H9 (cell line): ENCODE data around the gene HTR5A. TPM values are rescaled to one million over a fixed set of nuclear protein-coding genes. Genes with fewer than 3 reads are reported as not detected.

ENCODE experiments used
- DNase-seq: peaks from one replicate; pipeline ENCODE4 v3.0.0-alpha.2; 2017
- H2AFZ ChIP-seq: one replicate; pipeline ENCODE4 v1.6.1; 2013; ENCODE audit warnings: mild to moderate bottlenecking, low read length, control low read depth, moderate library complexity
- H2AK5ac ChIP-seq: 2 replicates; pipeline ENCODE4 v1.6.1; 2013; ENCODE audit warnings: low read length, control low read depth, mixed read lengths; ENCODE audit not compliant: insufficient read length
- H2BK120ac ChIP-seq: one replicate; pipeline ENCODE4 v1.6.1; 2013; ENCODE audit warnings: low read depth, mild to moderate bottlenecking, low read length, control low read depth, inconsistent platforms; ENCODE audit not compliant: poor library complexity, severe bottlenecking
- H2BK12ac ChIP-seq: 2 replicates; pipeline ENCODE4 v1.6.1; 2013; ENCODE audit warnings: low read length, control low read depth, mixed read lengths, low read depth; ENCODE audit not compliant: insufficient read length
- H2BK15ac ChIP-seq: 2 replicates; pipeline ENCODE4 v1.6.1; 2013; ENCODE audit warnings: low read depth, low read length, control low read depth
- H2BK20ac ChIP-seq: one replicate; pipeline ENCODE4 v1.6.1; 2013; ENCODE audit warnings: low read depth, mild to moderate bottlenecking, low read length, control low read depth, inconsistent platforms; ENCODE audit not compliant: poor library complexity, severe bottlenecking
- H2BK5ac ChIP-seq: 2 replicates; pipeline ENCODE4 v1.6.1; 2013; ENCODE audit warnings: low read length, control low read depth, mixed read lengths; ENCODE audit not compliant: insufficient read length
- H3K14ac ChIP-seq: 2 replicates; pipeline ENCODE4 v1.6.1; 2013; ENCODE audit warnings: low read length, control low read depth; ENCODE audit not compliant: insufficient read depth
- H3K18ac ChIP-seq: 2 replicates; pipeline ENCODE4 v1.6.1; 2013; ENCODE audit warnings: low read depth, mild to moderate bottlenecking, mixed read lengths, low read length, control low read depth; ENCODE audit not compliant: insufficient read length
- H3K23ac ChIP-seq: 2 replicates; pipeline ENCODE4 v1.6.1; 2013; ENCODE audit warnings: low read length, control low read depth, mixed read lengths, low read depth; ENCODE audit not compliant: insufficient read length
- H3K23me2 ChIP-seq: 2 replicates; pipeline ENCODE4 v1.6.1; 2013; ENCODE audit warnings: low read depth, mild to moderate bottlenecking, mixed read lengths, low read length, control low read depth; ENCODE audit not compliant: insufficient read length, poor library complexity, severe bottlenecking
- H3K27ac ChIP-seq: 2 replicates; pipeline ENCODE4 v1.5.1; 2013; ENCODE audit warnings: low read length, control low read depth, mixed read lengths, low read depth; ENCODE audit not compliant: insufficient read length
- H3K27me3 ChIP-seq: 2 replicates; pipeline ENCODE4 v1.6.1; 2013; ENCODE audit warnings: low read length, control low read depth, inconsistent platforms; ENCODE audit not compliant: insufficient read depth
- H3K4ac ChIP-seq: 2 replicates; pipeline ENCODE4 v1.6.1; 2013; ENCODE audit warnings: low read depth, mild to moderate bottlenecking, control low read depth, inconsistent platforms, low read length, moderate library complexity
- H3K4me1 ChIP-seq: 2 replicates; pipeline ENCODE4 v1.6.1; 2013; ENCODE audit warnings: low read length, control low read depth, inconsistent platforms; ENCODE audit not compliant: insufficient read depth
- H3K4me2 ChIP-seq: 2 replicates; pipeline ENCODE4 v1.6.1; 2013; ENCODE audit warnings: low read length, control low read depth, mixed read lengths; ENCODE audit not compliant: insufficient read length, insufficient read depth
- H3K56ac ChIP-seq: 2 replicates; pipeline ENCODE4 v1.6.1; 2013; ENCODE audit warnings: low read depth, mild to moderate bottlenecking, mixed read lengths, low read length, control low read depth; ENCODE audit not compliant: insufficient read length
- H3K79me1 ChIP-seq: 2 replicates; pipeline ENCODE4 v1.6.1; 2013; ENCODE audit warnings: low read depth, mild to moderate bottlenecking, moderate library complexity, low read length, control low read depth, inconsistent platforms; ENCODE audit not compliant: insufficient read depth, poor library complexity, severe bottlenecking
- H3K79me2 ChIP-seq: 2 replicates; pipeline ENCODE4 v1.6.1; 2013; ENCODE audit warnings: low read length, control low read depth, inconsistent platforms; ENCODE audit not compliant: insufficient read depth
- H3K9ac ChIP-seq: 2 replicates; pipeline ENCODE4 v1.6.1; 2013; ENCODE audit warnings: low read length, control low read depth, mixed read lengths; ENCODE audit not compliant: insufficient read length; ENCODE audit errors: extremely low read depth
- H3K9me3 ChIP-seq: one replicate; pipeline ENCODE4 v1.6.1; 2013; ENCODE audit warnings: low read depth, low read length, inconsistent platforms; ENCODE audit not compliant: control insufficient read depth
- H3T11ph ChIP-seq: one replicate; pipeline ENCODE4 v1.6.1; 2013; ENCODE audit warnings: mild to moderate bottlenecking, low read length, control low read depth, inconsistent platforms
- H4K20me1 ChIP-seq: one replicate; pipeline ENCODE4 v1.6.1; 2013; ENCODE audit not compliant: control insufficient read depth, insufficient read length, insufficient read depth
- H4K5ac ChIP-seq: 2 replicates; pipeline ENCODE4 v1.6.1; 2013; ENCODE audit warnings: low read depth, mild to moderate bottlenecking, mixed read lengths, low read length, control low read depth; ENCODE audit not compliant: insufficient read length
- H4K8ac ChIP-seq: replicated peaks from 2 replicates; pipeline ENCODE4 v1.6.1; 2013; ENCODE audit warnings: low read length, control low read depth, mixed read lengths, low read depth; ENCODE audit not compliant: insufficient read length
- H4K91ac ChIP-seq: 2 replicates; pipeline ENCODE4 v1.6.1; 2013; ENCODE audit warnings: low read depth, mild to moderate bottlenecking, moderate library complexity, mixed read lengths, low read length, control low read depth; ENCODE audit not compliant: insufficient read length
- H3K27ac Mint-ChIP-seq, 3 experiments: 2 replicates in 2 of 3; 3 replicates in 1 of 3; pipeline ENCODE4 v1.8.0; 2020 to 2021; ENCODE audit warnings: mixed read lengths in 3 of 3, mild to moderate bottlenecking in 1 of 3, moderate library complexity in 1 of 3
- H3K27me3 Mint-ChIP-seq: 2 replicates; pipeline ENCODE4 v1.8.0; 2021; ENCODE audit warnings: low read depth, mild to moderate bottlenecking, moderate library complexity, mixed read lengths
- H3K36me3 Mint-ChIP-seq, 3 experiments: 2 replicates in 2 of 3; 3 replicates in 1 of 3; pipeline ENCODE4 v1.8.0; 2020 to 2021; ENCODE audit warnings: low read depth in 3 of 3, mixed read lengths in 3 of 3; ENCODE audit not compliant: insufficient read depth in 1 of 3
- H3K4me1 Mint-ChIP-seq, 2 experiments: 2 replicates each; pipeline ENCODE4 v1.8.0; 2020; ENCODE audit warnings: mixed read lengths in 2 of 2
- H3K4me3 Mint-ChIP-seq, 2 experiments: 2 replicates in 1 of 2; 3 replicates in 1 of 2; pipeline ENCODE4 v1.8.0; 2020 to 2021; ENCODE audit warnings: mild to moderate bottlenecking in 2 of 2, mixed read lengths in 2 of 2, moderate library complexity in 1 of 2
- H3K9me3 Mint-ChIP-seq, 2 experiments: 2 replicates in 1 of 2; 3 replicates in 1 of 2; pipeline ENCODE4 v1.8.0; 2020; ENCODE audit warnings: mild to moderate bottlenecking in 2 of 2, mixed read lengths in 2 of 2, moderate library complexity in 1 of 2
- CTCF ChIP-seq: fragments of 200-600 bp; sonication (generic); conservative IDR thresholded peaks from 3 replicates; pipeline ENCODE4 v1.8.0; 2021; ENCODE audit warnings: antibody characterized with exemption, mild to moderate bottlenecking
- WGBS: extraction: QIAGEN DNeasy Blood & Tissue Kit; methylation state at CpG from one replicate; pipeline ENCODE4 v1.1.7; 2013; ENCODE audit warnings: missing lambda C conversion rate, low lambda C conversion rate, mixed read lengths; ENCODE audit not compliant: insufficient read length; ENCODE audit errors: extremely low coverage; 5-methylcytosine and 5-hydroxymethylcytosine counted together
- total RNA-seq: library from RNA; stranded (reverse); gene quantifications from 2 replicates; pipeline ENCODE4 v1.2.1, GENCODE V29; 2021

Gene HTR5A
- total RNA-seq, 1 experiment from 2014 or later, result not detected

GRCh38 chr7:155043756-155044155 is 26.4 kb upstream of the HTR5A start:
- Histone ChIP-seq H2BK5ac (no peak overlapping the region), H3K14ac (no peak overlapping the region), H3K79me2 (no peaks in the 10 kb centered on the region), H4K8ac (no peak overlapping the region), H3K4me1 (no peaks in the 10 kb centered on the region), H3K18ac (no peak overlapping the region), H2BK20ac (no peak overlapping the region), H2AFZ (no peak overlapping the region), H2BK12ac (no peak overlapping the region), H4K5ac (no peak overlapping the region), H3K23me2 (no peaks in the 10 kb centered on the region), H2BK120ac (no peak overlapping the region), H3K4ac (no peak overlapping the region), H3K4me2 (no peak overlapping the region), H3K23ac (no peak overlapping the region), H3K27me3 (no peaks in the 10 kb centered on the region), H2AK5ac (no peak overlapping the region), H3K9ac (no peak overlapping the region), H3K56ac (no peak overlapping the region), H2BK15ac (no peak overlapping the region), H4K20me1 (no peaks in the 10 kb centered on the region), H3K27ac (no peak overlapping the region), H4K91ac (no peak overlapping the region), H3T11ph (no peak overlapping the region), H3K79me1 (no peaks in the 10 kb centered on the region), H3K9me3 (no peaks in the 10 kb centered on the region)
- Mint-ChIP-seq H3K27ac (no peak overlapping the region), H3K4me3 (no peak overlapping the region), H3K4me1 (peaks cover 15 to 18% of the 10 kb centered on the region in 2 experiments), H3K36me3 (peaks cover 0 to 3% (median 0%) of the 10 kb centered on the region in 3 experiments; a peak in 2 of 7 replicates), H3K9me3 (peaks cover 0 to 7% of the 10 kb centered on the region in 2 experiments; a peak in 2 of 5 replicates), H3K27me3 (no peaks in the 10 kb centered on the region)
- peak; percentile 39 for DNase-seq
- no CpG with 5 or more reads among the region's 4 CpGs for WGBS
- TF ChIP-seq CTCF, result no peak
